WTC11 (cell line): ENCODE measurements around the gene EMC1. TPM values are rescaled to one million over a fixed set of nuclear protein-coding genes. Genes with fewer than 3 reads are reported as not detected.

ENCODE experiments used
- ARID4B ChIP-seq: sonication (generic); formaldehyde crosslinking; IDR thresholded peaks from 2 replicates; pipeline ENCODE4 v1.8.0; 2023; ENCODE audit warnings: missing genetic modification reagents, mild to moderate bottlenecking, borderline replicate concordance
- ATF2 ChIP-seq: sonication (generic); formaldehyde crosslinking; IDR thresholded peaks from 2 replicates; pipeline ENCODE4 v1.8.1; 2022; ENCODE audit warnings: low read depth, missing genetic modification reagents, borderline replicate concordance
- ATF3 ChIP-seq: sonication (generic); formaldehyde crosslinking; conservative IDR thresholded peaks from 2 replicates; pipeline ENCODE4 v1.8.1; 2022; ENCODE audit warnings: mild to moderate bottlenecking, missing genetic modification reagents
- CREB1 ChIP-seq: sonication (generic); formaldehyde crosslinking; IDR thresholded peaks from 2 replicates; pipeline ENCODE4 v1.8.0; 2023; ENCODE audit warnings: mild to moderate bottlenecking, missing genetic modification reagents
- MAX ChIP-seq: sonication (generic); formaldehyde crosslinking; IDR thresholded peaks from 2 replicates; pipeline ENCODE4 v1.8.0; 2022; ENCODE audit warnings: mild to moderate bottlenecking, missing genetic modification reagents
- MLX ChIP-seq: sonication (generic); formaldehyde crosslinking; IDR thresholded peaks from 2 replicates; pipeline ENCODE4 v1.8.1; 2023; ENCODE audit warnings: mild to moderate bottlenecking, missing genetic modification reagents, moderate library complexity
- OVOL2 ChIP-seq: fragments of 250-450 bp; sonication (Bioruptor Pico); IDR thresholded peaks from 2 replicates; pipeline ENCODE4 v1.9.0; 2021; ENCODE audit warnings: mild to moderate bottlenecking, borderline replicate concordance
- PREB ChIP-seq: sonication (generic); formaldehyde crosslinking; IDR thresholded peaks from 2 replicates; pipeline ENCODE4 v1.8.1; 2022; ENCODE audit warnings: mild to moderate bottlenecking, missing genetic modification reagents, moderate library complexity, borderline replicate concordance
- PRRX2 ChIP-seq: fragments of 250-450 bp; sonication (Bioruptor Pico); IDR thresholded peaks from 2 replicates; pipeline ENCODE4 v1.8.0; 2021; ENCODE audit warnings: mild to moderate bottlenecking
- STAT6 ChIP-seq: sonication (generic); formaldehyde crosslinking; conservative IDR thresholded peaks from 2 replicates; pipeline ENCODE4 v1.8.1; 2023; ENCODE audit warnings: mild to moderate bottlenecking, low read depth, missing genetic modification reagents, moderate library complexity
- ZNF281 ChIP-seq: sonication (generic); formaldehyde crosslinking; IDR thresholded peaks from 2 replicates; pipeline ENCODE4 v1.8.0; 2023; ENCODE audit warnings: mild to moderate bottlenecking, missing genetic modification reagents
- ZNF416 ChIP-seq: fragments of 250-450 bp; sonication (Bioruptor Pico); IDR thresholded peaks from 2 replicates; pipeline ENCODE4 v1.9.0; 2021; ENCODE audit warnings: mild to moderate bottlenecking, inconsistent platforms
- ZNF512 ChIP-seq: sonication (generic); formaldehyde crosslinking; IDR thresholded peaks from 2 replicates; pipeline ENCODE4 v1.8.1; 2022; ENCODE audit warnings: missing genetic modification reagents, borderline replicate concordance
- ZNF532 ChIP-seq: fragments of 250-450 bp; sonication (Bioruptor Pico); IDR thresholded peaks from 2 replicates; pipeline ENCODE4 v1.9.0; 2021; ENCODE audit warnings: mild to moderate bottlenecking, borderline replicate concordance
- total RNA-seq: library from RNA; stranded (reverse); gene quantifications from 3 replicates; pipeline ENCODE4 v1.2.3, GENCODE V29; 2021

Gene EMC1
- total RNA-seq, 1 experiment from 2014 or later: 53.5 TPM

- TF ChIP-seq PREB (CRISPR knock-in tag) (0 out of 2 replicates have a peak, but pooled peaks have one; percentile 70), ARID4B (peak; percentile 94; the same call in 1 of the 2 replicates), MLX (CRISPR knock-in tag) (no peak), ZNF416 (CRISPR knock-in tag) (0 out of 2 replicates have a peak, but pooled peaks have one; percentile 74), ATF3 (CRISPR knock-in tag) (peak; percentile 48; the same call in 1 of the 2 replicates), PRRX2 (no peak), ZNF512 (CRISPR knock-in tag) (no peak), CREB1 (CRISPR knock-in tag) (peak; percentile 68; the same call in 1 of the 2 replicates), OVOL2 (CRISPR knock-in tag) (no peak), ZNF532 (CRISPR knock-in tag) (peak; percentile 71; the same call in 1 of the 2 replicates), ZNF281 (CRISPR knock-in tag) (peak; percentile 73; the same call in 1 of the 2 replicates), ATF2 (no peak), MAX (CRISPR knock-in tag) (peak; percentile 99), STAT6 (CRISPR knock-in tag) (no peak)
These were observed at the start of gene EMC1, which contains the start of gene MRTO4 (continued) for GRCh38 chr1:19251305-19252196.
